Activated CD8-positive, alpha-beta memory T cell treated with anti-CD3 and anti-CD28 coated beads for 1 hour (primary cell): ENCODE results near the gene DMGDH.

ENCODE experiments used
- DNase-seq, 2 donors: peaks; one replicate each; pipeline ENCODE4 v3.0.0-alpha.2; 2020; ENCODE audit warnings: low read depth in 1 of 2; ENCODE audit errors: extremely low read depth in 1 of 2

DMGDH gene

DNA sequence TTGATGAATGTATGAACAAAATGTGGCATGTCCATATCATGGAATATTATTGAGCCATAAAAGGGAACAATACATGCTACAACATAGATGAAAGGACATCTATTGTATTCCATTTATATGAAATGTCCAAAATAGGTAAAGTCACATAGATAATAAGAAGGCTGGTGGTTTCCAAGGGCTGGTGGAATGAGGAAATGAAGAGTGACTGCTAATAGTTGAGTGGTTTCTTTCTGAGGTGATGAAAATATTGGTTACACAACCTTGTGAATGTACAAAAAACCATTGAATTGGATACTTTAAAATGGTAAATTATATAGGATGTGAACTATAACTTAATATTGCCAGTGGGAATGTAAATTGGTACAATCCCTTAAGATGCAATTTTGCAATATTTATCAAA, 89.6 kb downstream of the DMGDH start:
- DNase-seq, result no peak

DNA sequence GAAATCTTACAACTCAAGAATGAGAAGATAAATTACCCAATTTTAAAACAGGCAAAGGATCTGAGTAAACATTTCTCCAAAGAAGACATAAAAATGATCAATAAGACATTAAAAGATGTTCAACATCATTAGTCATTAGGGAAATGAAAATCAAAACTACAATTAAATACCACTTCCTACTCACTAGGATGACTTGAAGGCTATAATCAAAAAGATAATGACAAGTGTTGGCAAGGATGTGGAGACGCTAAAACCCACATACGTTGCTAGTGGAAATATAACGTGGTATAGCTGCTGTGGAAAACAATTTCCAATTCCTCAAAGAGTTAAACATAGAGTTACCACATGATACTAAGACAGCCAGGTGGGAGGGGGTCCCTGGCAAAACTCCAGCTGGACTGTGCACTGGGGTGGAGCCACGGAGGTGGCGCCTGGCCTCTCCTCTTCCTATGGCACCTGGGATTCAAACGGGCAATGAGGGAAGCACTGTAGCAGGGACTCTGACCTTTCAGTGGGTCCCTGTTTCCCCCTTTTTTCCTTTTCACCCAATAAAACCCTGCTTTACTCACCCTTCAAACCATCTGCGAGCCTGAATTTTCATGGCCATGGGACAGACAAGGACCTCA, 90.2 kb downstream of the DMGDH start:
- no peak for DNase-seq

DNA sequence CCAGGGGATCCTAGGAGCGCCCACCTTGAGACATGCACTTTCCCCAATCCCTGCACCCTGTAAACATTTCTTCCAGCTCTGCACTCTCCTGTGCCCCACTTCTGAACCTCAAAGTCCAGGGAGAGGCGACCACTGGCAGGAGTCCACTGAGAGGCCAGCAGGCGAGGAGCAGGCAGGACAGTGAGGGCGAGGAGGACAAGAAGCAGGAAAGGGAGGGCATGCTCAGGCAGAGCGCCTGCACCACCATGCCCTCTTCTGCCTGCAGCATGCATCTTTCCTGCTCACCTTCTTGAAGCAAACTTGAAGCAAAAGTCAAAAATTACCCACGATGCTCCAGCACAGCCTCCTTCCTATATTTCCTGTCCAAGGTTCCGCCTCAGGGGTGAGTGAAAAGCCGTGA, 94.4 kb downstream of the DMGDH start:
- no peak for DNase-seq

- DNase-seq, result no peak
These were observed 94.9 kb downstream of the DMGDH start for GRCh38 chr5:78974601-78975000.

DNA sequence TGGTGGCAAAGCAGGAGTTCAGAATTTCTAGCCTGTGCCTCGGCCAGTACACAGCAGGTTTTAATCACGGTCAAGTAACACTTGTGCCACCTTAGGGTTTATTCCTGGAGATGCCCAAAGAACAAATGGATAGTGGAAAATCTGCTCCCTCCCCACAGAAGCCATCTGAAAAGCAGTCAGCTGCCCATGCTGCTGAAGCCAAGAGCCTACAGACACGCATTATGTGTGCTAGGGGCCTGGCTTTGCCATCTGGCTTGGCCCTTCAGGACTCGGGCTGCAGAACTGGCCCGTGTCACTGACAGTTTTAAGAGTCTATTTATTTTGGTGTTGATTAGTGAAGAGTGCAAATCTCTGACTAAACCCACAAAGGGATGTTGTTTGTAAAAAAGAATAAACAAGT, 95.5 kb downstream of the DMGDH start:
- no peak for DNase-seq

DNA sequence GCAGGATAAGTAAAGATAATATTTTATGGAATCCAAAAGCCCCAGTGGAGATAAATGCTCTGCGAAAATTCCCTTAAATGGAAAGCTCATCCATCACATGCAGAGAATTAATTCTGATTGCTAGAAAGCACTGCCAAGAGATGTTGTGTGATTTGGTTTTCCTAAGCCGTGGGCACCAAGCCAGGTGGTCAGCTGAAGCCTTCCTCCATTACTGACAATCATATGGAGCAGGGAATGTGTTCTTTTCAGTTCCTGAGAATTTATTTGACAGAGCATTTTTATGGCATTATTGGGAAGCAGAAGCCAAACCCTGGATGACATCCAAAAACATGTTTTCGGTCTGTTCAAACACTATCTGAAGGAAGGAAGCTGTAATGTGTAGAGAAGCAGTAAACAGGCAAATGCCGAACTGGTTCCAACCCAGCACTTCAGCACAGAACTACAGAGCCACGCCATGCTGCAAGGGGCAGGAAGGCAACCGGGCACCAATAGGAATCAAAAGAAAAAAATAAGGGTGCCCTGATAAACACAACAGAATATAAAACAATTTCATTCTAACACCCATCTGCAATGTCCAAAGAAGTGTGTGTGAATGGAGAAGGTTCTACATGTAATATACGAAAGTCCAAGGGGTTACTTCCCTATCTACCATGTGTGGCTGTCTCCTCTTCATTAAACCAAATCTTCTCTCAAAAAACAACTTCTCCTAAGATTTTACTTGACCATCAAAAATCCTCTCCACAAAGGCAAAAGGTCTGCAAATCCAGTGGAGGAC, 96.6 kb downstream of the DMGDH start:
- DNase-seq, result no peak

- no peak for DNase-seq
These were observed 97.5 kb downstream of the DMGDH start for GRCh38 chr5:78971998-78972397.

- no peak for DNase-seq
These were observed 100.7 kb downstream of the DMGDH start for GRCh38 chr5:78968781-78969180.

DNA sequence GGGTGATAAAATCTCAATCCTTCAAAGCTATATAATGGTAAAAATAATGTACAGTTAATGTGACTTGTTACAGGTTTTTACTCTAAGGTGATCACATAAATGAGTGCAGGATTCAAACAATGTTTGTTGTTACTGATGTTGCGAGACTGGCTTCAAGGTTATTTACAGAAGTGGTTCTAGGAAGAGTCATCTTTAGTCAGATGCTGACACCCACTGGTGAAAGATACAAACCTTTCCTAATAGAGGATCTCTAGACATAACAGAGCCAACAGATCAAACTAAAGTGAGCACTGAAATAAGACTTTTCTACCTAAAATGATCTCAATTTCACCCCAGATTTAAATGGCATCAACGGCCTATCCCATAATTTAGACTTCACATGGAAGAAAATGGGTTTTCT, 104.6 kb downstream of the DMGDH start:
- DNase-seq, result no peak

DNA sequence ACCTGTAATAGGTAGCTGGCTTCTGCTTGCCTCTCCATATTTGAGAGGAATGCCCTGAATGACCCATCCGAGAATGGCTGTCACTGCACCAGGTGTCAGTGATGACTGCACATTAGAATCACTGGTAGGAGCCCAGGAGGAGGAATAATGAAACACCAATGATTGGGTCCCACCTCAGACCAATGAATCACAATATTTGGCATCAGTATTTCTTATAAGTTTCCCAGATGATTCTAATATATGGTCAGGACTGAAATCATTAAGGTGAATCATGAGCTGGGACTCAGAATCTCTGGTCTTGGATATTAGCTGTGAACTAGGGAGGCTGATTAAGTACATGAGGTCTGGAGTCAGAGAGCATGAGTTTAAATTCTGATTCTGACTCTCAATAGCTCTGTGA, 107.7 kb downstream of the DMGDH start:
- DNase-seq, result no peak

- DNase-seq, result no peak
These were observed 109.7 kb downstream of the DMGDH start for GRCh38 chr5:78959767-78960166.

- DNase-seq, result no peak
These were observed 110.6 kb downstream of the DMGDH start for GRCh38 chr5:78958672-78959445.

DNA sequence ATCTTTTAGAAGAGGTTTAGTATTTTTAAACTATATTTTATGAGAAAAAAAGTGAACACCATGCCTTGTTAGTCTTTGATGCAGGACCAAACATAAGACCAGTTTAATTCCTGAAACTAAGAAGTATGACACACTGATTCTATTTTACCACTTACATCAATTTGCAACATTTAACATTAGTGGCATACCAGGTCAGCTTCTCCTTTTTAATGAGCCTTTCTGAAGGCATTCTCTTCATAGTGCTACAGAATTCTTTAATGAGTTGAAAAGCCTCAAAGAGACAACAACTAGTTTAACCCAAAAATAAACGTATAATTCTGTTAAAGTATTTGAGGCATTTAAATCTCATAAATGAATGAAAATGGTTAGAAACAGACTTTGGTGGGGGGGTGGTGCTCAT, 112.6 kb downstream of the DMGDH start:
- no peak for DNase-seq

DNA sequence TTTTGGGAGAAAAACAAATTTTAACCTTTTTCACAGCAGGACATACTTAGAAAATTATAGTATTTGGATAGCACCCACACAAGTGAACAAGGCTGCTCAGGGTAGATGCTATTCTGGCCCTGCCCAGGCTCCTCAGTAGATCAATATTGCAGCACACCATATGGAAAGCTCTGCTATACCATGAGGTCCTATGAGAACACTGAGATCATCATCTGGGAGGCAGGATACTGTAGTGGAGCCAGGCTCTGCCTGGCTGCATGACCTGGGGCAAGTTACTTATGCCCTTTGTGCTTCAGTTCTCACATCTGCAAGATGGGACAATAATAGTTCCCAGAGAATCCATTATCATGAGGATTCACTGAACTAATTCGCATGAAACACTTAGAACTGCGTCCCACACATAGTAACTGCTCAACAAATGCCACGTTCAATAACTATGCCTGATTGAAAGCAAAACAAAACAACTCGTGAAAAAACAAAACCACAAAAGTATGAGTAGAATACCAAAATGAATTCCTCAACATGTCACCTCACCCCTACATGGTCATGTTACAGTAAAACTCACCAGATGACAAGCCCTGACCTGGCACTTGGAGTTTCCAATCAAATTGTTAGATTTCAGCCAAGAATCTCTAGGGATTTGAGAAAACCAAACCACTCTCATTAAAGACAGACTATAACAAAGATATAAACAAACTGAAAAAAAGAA, 116.2 kb downstream of the DMGDH start:
- no peak for DNase-seq
